Common myeloid progenitor, CD34-positive (primary cell): ENCODE data around the gene C5AR2.
A peak's percentile ranks its signal among the peaks of the same experiment; 100 is the strongest.

Experiments
- CTCF ChIA-PET: fragments of 350-600 bp; sonication (Branson Sonifier 250); formaldehyde crosslinking; loops from one replicate; lab custom pipeline; 2021; ENCODE audit warnings: antibody characterized with exemption; lab: Charles Lee
- POLR2A ChIA-PET: fragments of 350-600 bp; sonication (Branson Sonifier 250); formaldehyde crosslinking; loops from one replicate; lab custom pipeline; 2021; ENCODE audit warnings: antibody characterized with exemption; lab: Charles Lee
- DNase-seq, 3 donors: peaks; one replicate each; pipeline versions ENCODE4 v3.0.0 to v3.0.0-alpha.2; 2013
- H3K27ac ChIP-seq, 2 experiments: 1 replicate in 1 of 2; 2 replicates in 1 of 2; pipeline ENCODE4 v1.7.0; 2013; ENCODE audit warnings: inconsistent platforms in 2 of 2, low read length in 2 of 2, mild to moderate bottlenecking in 2 of 2, low read depth in 1 of 2, moderate library complexity in 1 of 2; ENCODE audit not compliant: severe bottlenecking in 2 of 2, insufficient read depth in 1 of 2, poor library complexity in 1 of 2
- H3K27me3 ChIP-seq, 5 experiments: replicated peaks in 2 of 5; 1 replicate in 3 of 5; 2 replicates in 2 of 5; pipeline versions ENCODE4 v1.6.1 to v1.7.0; 2013; ENCODE audit warnings: low read length in 4 of 5, mild to moderate bottlenecking in 2 of 5, moderate library complexity in 2 of 5, inconsistent platforms in 1 of 5; ENCODE audit not compliant: insufficient read depth in 5 of 5, control insufficient read depth in 4 of 5
- H3K36me3 ChIP-seq, 4 experiments: 1 replicate in 2 of 4; 2 replicates in 2 of 4; pipeline versions ENCODE4 v1.6.1 to v1.7.0; 2013; ENCODE audit warnings: low read length in 3 of 4, control low read depth in 1 of 4, mild to moderate bottlenecking in 1 of 4; ENCODE audit not compliant: control insufficient read depth in 4 of 4, insufficient read depth in 4 of 4
- H3K4me1 ChIP-seq, 4 experiments: 1 replicate in 3 of 4; 2 replicates in 1 of 4; pipeline versions ENCODE4 v1.6.1 to v1.7.1; 2013; ENCODE audit warnings: low read length in 3 of 4, mild to moderate bottlenecking in 3 of 4, control low read depth in 1 of 4, inconsistent platforms in 1 of 4, moderate library complexity in 1 of 4; ENCODE audit not compliant: control insufficient read depth in 4 of 4, insufficient read depth in 4 of 4; ENCODE audit errors: control extremely low read depth in 1 of 4
- H3K4me3 ChIP-seq, 7 experiments: 1 replicate in 4 of 7; 2 replicates in 3 of 7; pipeline versions ENCODE4 v1.5.1 to v1.7.0; 2013; ENCODE audit warnings: mild to moderate bottlenecking in 7 of 7, low read length in 6 of 7, moderate library complexity in 6 of 7, inconsistent platforms in 2 of 7, low read depth in 2 of 7, control low read depth in 1 of 7; ENCODE audit not compliant: insufficient read depth in 4 of 7, control insufficient read depth in 1 of 7; ENCODE audit errors: extremely low read depth in 1 of 7
- H3K9me3 ChIP-seq, 5 experiments: 1 replicate in 4 of 5; 2 replicates in 1 of 5; pipeline versions ENCODE4 v1.6.1 to v1.7.1; 2013; ENCODE audit warnings: low read length in 4 of 5, mild to moderate bottlenecking in 2 of 5, inconsistent platforms in 1 of 5, low read depth in 1 of 5, moderate library complexity in 1 of 5; ENCODE audit not compliant: control insufficient read depth in 4 of 5, insufficient read depth in 2 of 5; ENCODE audit errors: control extremely low read depth in 1 of 5
- WGBS: methylation state at CpG from one replicate; pipeline ENCODE4 v1.1.5; 2013; ENCODE audit not compliant: insufficient coverage; 5-methylcytosine and 5-hydroxymethylcytosine counted together

The C5AR2 gene

GRCh38 chr19:47303966-47304365 lies 28.0 kb upstream of the C5AR2 start:
- H3K4me1 ChIP-seq: peaks cover 5 to 20% (median 9%) of the 10 kb centered on the region in 4 experiments
- no peaks in the 10 kb centered on the region for H3K9me3 ChIP-seq
- ChIA-PET POLR2A (no interaction called here), CTCF (interaction anchor here (1.0 to 1.9 kb wide), 4 partner anchors 11 to 155 kb away, joined by 3 to 6 read pairs (median 4); partner anchors contain the start of gene DHX34)
- H3K4me3 ChIP-seq: no peak overlapping the region
- DNase-seq: peak; percentile 63 to 73 (median 68)
- peaks cover 0 to 31% (median 8%) of the 10 kb centered on the region in 5 experiments for H3K27me3 ChIP-seq
- no peak overlapping the region for H3K27ac ChIP-seq
- H3K36me3 ChIP-seq: no peaks in the 10 kb centered on the region
- WGBS: 0% methylated on average over 1 of the region's 6 CpGs

- Histone ChIP-seq H3K4me3 (no peak overlapping the region), H3K4me1 (peaks cover 5 to 16% (median 8%) of the 10 kb centered on the region in 4 experiments), H3K27me3 (peaks cover 0 to 45% (median 12%) of the 10 kb centered on the region in 5 experiments), H3K27ac (no peak overlapping the region), H3K9me3 (no peaks in the 10 kb centered on the region), H3K36me3 (no peaks in the 10 kb centered on the region)
- ChIA-PET POLR2A (no interaction called here), CTCF (interaction anchor here (0.6 to 1.9 kb wide), 10 partner anchors 8 to 492 kb away, joined by 3 to 6 read pairs (median 3); no protein-coding TSS in a partner anchor)
- DNase-seq: peak; percentile 40 to 60 (median 47)
- 6% methylated on average over 13 of the region's 14 CpGs for WGBS
Observed at GRCh38 chr19:47305309-47305751, 26.6 kb upstream of the C5AR2 start.

- Histone ChIP-seq H3K4me3 (no peak overlapping the region), H3K4me1 (peaks cover 3 to 12% (median 5%) of the 10 kb centered on the region in 4 experiments), H3K27ac (no peak overlapping the region), H3K36me3 (no peaks in the 10 kb centered on the region), H3K9me3 (no peaks in the 10 kb centered on the region), H3K27me3 (peaks cover 0 to 54% (median 18%) of the 10 kb centered on the region in 5 experiments)
- no peak for DNase-seq
- ChIA-PET POLR2A (no interaction called here), CTCF (interaction anchor here (0.8 to 1.6 kb wide), 7 partner anchors 9 to 85 kb away, joined by 3 to 5 read pairs (median 4); partner anchors contain the start of gene DHX34)
- 100% methylated on average over 1 of the region's 3 CpGs for WGBS
Observed at GRCh38 chr19:47306303-47306702, 25.7 kb upstream of the C5AR2 start.

- Histone ChIP-seq H3K27me3 (peaks cover 0 to 55% (median 18%) of the 10 kb centered on the region in 5 experiments), H3K36me3 (no peaks in the 10 kb centered on the region), H3K4me3 (no peak overlapping the region), H3K4me1 (peaks cover 0 to 8% (median 4%) of the 10 kb centered on the region in 4 experiments), H3K9me3 (no peaks in the 10 kb centered on the region), H3K27ac (no peak overlapping the region)
- WGBS: 86% methylated on average over 4 of the region's 8 CpGs
- ChIA-PET CTCF (interaction anchor here (0.6 to 2.0 kb wide), 6 partner anchors 9 to 128 kb away, joined by 3 to 12 read pairs (median 4); partner anchors contain the start of gene DHX34), POLR2A (no interaction called here)
- DNase-seq: no peak
Observed at GRCh38 chr19:47309038-47309437, 22.9 kb upstream of the C5AR2 start.

- H3K4me1 ChIP-seq: peaks cover 0 to 5% (median 2%) of the 10 kb centered on the region in 4 experiments
- no peaks in the 10 kb centered on the region for H3K36me3 ChIP-seq
Observed at GRCh38 chr19:47309608-47310007, 22.4 kb upstream of the C5AR2 start, which contains the start of gene C5AR1. Gene C5AR1, plus strand, starts transcription at chr19:47309861. Its CDS starts 35 bp downstream, at chr19:47309896.

GRCh38 chr19:47310323-47310722 lies 21.7 kb upstream of the C5AR2 start:
- WGBS: 100% methylated on average over 1 of the region's 2 CpGs
- H3K4me1 ChIP-seq: peaks cover 0 to 6% (median 2%) of the 10 kb centered on the region in 4 experiments
- H3K9me3 ChIP-seq: no peaks in the 10 kb centered on the region
- H3K27ac ChIP-seq: no peak overlapping the region
- H3K27me3 ChIP-seq: peaks cover 0 to 54% (median 18%) of the 10 kb centered on the region in 5 experiments
- peak overlapping the region in 1 of 7 experiments; percentile 68 for H3K4me3 ChIP-seq
- H3K36me3 ChIP-seq: no peaks in the 10 kb centered on the region
- ChIA-PET POLR2A (no interaction called here), CTCF (interaction anchor here (0.9 kb wide), 1 partner anchor 26 kb away, joined by 3 read pairs; no protein-coding TSS in a partner anchor)
- no peak for DNase-seq

More at GRCh38 chr19:47309608-47310007, 22.4 kb upstream of the C5AR2 start, which contains the start of gene C5AR1:
- H3K27ac ChIP-seq: no peak within 1 kb of the TSS
- peaks cover 0 to 55% (median 18%) of the 10 kb centered on the region in 5 experiments for H3K27me3 ChIP-seq
- ChIA-PET POLR2A (no interaction called here), CTCF (interaction anchor here (0.6 to 2.0 kb wide), 5 partner anchors 10 to 39 kb away, joined by 3 to 12 read pairs (median 4); partner anchors contain the start of gene DHX34)
- WGBS: 38% methylated on average over 6 of the region's 12 CpGs
- no peaks in the 10 kb centered on the region for H3K9me3 ChIP-seq
- DNase-seq: no peak
- H3K4me3 ChIP-seq: peak within 1 kb of the TSS in 1 of 7 experiments; percentile 68

- 38% methylated on average over 5 of the region's 5 CpGs for WGBS
- CTCF ChIA-PET: interaction anchor here (0.9 kb wide), 1 partner anchor 26 kb away, joined by 3 read pairs; no protein-coding TSS in a partner anchor
- DNase-seq: peak in 2 of 3 donors; percentile 32 to 40
- Histone ChIP-seq H3K27ac (no peak overlapping the region), H3K27me3 (peaks cover 0 to 54% (median 18%) of the 10 kb centered on the region in 5 experiments), H3K9me3 (no peaks in the 10 kb centered on the region), H3K36me3 (no peaks in the 10 kb centered on the region), H3K4me3 (peak overlapping the region in 1 of 7 experiments; percentile 68), H3K4me1 (peaks cover 0 to 11% (median 1%) of the 10 kb centered on the region in 4 experiments)
- POLR2A ChIA-PET: no interaction called here
Observed at GRCh38 chr19:47310819-47311218, 21.2 kb upstream of the C5AR2 start.
